ENCODE measurements around the gene MAPKBP1.

DNA sequence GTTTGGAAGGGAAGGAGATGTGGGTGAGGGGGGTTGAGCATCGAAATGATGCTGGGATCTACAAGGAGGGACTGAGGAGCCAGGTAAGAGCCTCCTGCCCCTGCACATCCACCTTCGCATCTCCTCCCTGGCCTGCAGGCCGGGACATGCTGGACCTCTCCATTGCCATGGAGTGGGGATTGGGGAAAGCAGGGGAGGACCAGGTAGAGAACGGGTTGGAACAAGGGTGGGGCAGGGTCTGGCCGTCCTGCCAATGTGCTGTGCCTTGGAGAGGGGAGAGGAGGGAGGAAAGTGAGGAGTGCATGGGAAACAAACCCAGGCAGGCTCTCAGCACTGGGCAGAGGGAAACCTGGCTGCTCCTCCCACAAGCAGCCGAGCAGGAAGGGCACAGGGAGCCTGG, 74.9 kb downstream of the MAPKBP1 start:
- TF ChIP-seq, protein P1, sequence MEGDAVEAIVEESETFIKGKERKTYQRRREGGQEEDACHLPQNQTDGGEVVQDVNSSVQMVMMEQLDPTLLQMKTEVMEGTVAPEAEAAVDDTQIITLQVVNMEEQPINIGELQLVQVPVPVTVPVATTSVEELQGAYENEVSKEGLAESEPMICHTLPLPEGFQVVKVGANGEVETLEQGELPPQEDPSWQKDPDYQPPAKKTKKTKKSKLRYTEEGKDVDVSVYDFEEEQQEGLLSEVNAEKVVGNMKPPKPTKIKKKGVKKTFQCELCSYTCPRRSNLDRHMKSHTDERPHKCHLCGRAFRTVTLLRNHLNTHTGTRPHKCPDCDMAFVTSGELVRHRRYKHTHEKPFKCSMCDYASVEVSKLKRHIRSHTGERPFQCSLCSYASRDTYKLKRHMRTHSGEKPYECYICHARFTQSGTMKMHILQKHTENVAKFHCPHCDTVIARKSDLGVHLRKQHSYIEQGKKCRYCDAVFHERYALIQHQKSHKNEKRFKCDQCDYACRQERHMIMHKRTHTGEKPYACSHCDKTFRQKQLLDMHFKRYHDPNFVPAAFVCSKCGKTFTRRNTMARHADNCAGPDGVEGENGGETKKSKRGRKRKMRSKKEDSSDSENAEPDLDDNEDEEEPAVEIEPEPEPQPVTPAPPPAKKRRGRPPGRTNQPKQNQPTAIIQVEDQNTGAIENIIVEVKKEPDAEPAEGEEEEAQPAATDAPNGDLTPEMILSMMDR (IDR thresholded peaks at IDR 0.05; ENCODE audit: poor library complexity, severe bottlenecking) = no peak
- TF ChIP-seq EP300 (conservative IDR thresholded peaks at IDR 0.05; ENCODE audit: poor library complexity, severe bottlenecking) = no peak

All from neural cell (in vitro differentiated cells).